ENCODE measurements around the gene EVC2.

Gene EVC2

GRCh38 chr4:5588046-5588445 lies 120.3 kb downstream of the EVC2 start:
- no peaks in the 10 kb centered on the region for H3K27me3 ChIP-seq (ENCODE audit: insufficient read depth, poor library complexity, severe bottlenecking)
- DNase-seq (ENCODE audit: low read depth in 1 of 2, low spot score in 1 of 2): no peak
- H3K4me3 ChIP-seq (replicated peaks; ENCODE audit: insufficient read depth, low read length): no peak overlapping the region
- H3K27ac ChIP-seq (replicated peaks): no peak overlapping the region
- no peak for TF ChIP-seq POLR2AphosphoS5 (IDR thresholded peaks at IDR 0.05; ENCODE audit: low read depth)
- no peak for TF ChIP-seq GABPA (IDR thresholded peaks at IDR 0.05; ENCODE audit: low read depth)
- no peak for TF ChIP-seq REST (IDR thresholded peaks at IDR 0.05; ENCODE audit: insufficient replicate concordance, low read depth)
- no peak for TF ChIP-seq CTCF (IDR thresholded peaks at IDR 0.05; ENCODE audit: insufficient read depth, low read length)
- TF ChIP-seq SPI1 (IDR thresholded peaks at IDR 0.05; ENCODE audit: borderline replicate concordance, low read depth): no peak

DNA sequence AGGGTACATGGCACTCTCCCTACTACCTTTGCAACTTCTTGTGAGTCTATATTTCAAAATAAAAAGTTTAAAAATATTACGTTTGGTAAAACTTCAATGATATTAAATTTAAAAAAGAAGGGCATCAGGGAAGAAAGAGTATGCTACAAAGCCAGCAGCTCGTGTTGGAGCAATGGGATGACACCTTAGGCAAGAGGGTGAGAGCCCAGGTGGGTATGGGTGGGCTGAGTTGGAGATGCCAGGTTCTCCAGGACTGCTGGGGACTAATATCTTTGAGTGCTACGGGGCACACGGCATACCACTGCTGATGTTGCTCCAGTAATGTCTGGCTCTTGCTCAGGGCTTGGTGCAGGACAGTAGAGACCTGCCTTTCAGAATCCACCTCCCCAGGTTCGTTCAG lies 132.4 kb downstream of the EVC2 start:
- DNase-seq (ENCODE audit: low read depth in 1 of 2, low spot score in 1 of 2): no peak
- TF ChIP-seq POLR2AphosphoS5 (IDR thresholded peaks at IDR 0.05; ENCODE audit: low read depth) (no peak), CTCF (IDR thresholded peaks at IDR 0.05; ENCODE audit: insufficient read depth, low read length) (no peak), GABPA (IDR thresholded peaks at IDR 0.05; ENCODE audit: low read depth) (no peak), SPI1 (IDR thresholded peaks at IDR 0.05; ENCODE audit: borderline replicate concordance, low read depth) (no peak), REST (IDR thresholded peaks at IDR 0.05; ENCODE audit: insufficient replicate concordance, low read depth) (no peak)
- no peak overlapping the region for H3K27ac ChIP-seq (replicated peaks)
- no peak overlapping the region for H3K4me3 ChIP-seq (replicated peaks; ENCODE audit: insufficient read depth, low read length)
- no peaks in the 10 kb centered on the region for H3K27me3 ChIP-seq (ENCODE audit: insufficient read depth, poor library complexity, severe bottlenecking)

GRCh38 chr4:5574386-5574785 lies 134.0 kb downstream of the EVC2 start:
- no peaks in the 10 kb centered on the region for H3K27me3 ChIP-seq (ENCODE audit: insufficient read depth, poor library complexity, severe bottlenecking)
- TF ChIP-seq CTCF (IDR thresholded peaks at IDR 0.05; ENCODE audit: insufficient read depth, low read length) (no peak), REST (IDR thresholded peaks at IDR 0.05; ENCODE audit: insufficient replicate concordance, low read depth) (no peak), SPI1 (IDR thresholded peaks at IDR 0.05; ENCODE audit: borderline replicate concordance, low read depth) (no peak), POLR2AphosphoS5 (IDR thresholded peaks at IDR 0.05; ENCODE audit: low read depth) (no peak)
- no peak overlapping the region for H3K27ac ChIP-seq (replicated peaks)
- no peak overlapping the region for H3K4me3 ChIP-seq (replicated peaks; ENCODE audit: insufficient read depth, low read length)
- DNase-seq (ENCODE audit: low read depth in 1 of 2, low spot score in 1 of 2): no peak

All from HL-60 (cell line).